CD14-positive monocyte (primary cell): ENCODE data around the gene ARHGDIA. TPM values are rescaled to one million over a fixed set of nuclear protein-coding genes. Genes with fewer than 3 reads are reported as not detected.

ENCODE experiments used
- DNase-seq, 3 donors: peaks; one replicate each; pipeline ENCODE4 v3.0.0-alpha.2; 2011 to 2022
- H2AFZ ChIP-seq: 2 replicates; pipeline ENCODE4 v1.6.0; 2012; ENCODE audit warnings: mild to moderate bottlenecking, low read depth, low read length, inconsistent platforms; ENCODE audit not compliant: insufficient read depth, poor library complexity, severe bottlenecking
- H3K27ac ChIP-seq, 2 donors: 1 replicate in 1 of 2; 2 replicates in 1 of 2; pipeline ENCODE4 v1.5.1; 2012 to 2013; ENCODE audit warnings: low read length in 2 of 2, control low read depth in 1 of 2, inconsistent platforms in 1 of 2, low read depth in 1 of 2, mild to moderate bottlenecking in 1 of 2
- H3K27me3 ChIP-seq, 2 donors: one replicate each; pipeline versions ENCODE4 v1.6.0 to v1.6.1; 2011 to 2013; ENCODE audit warnings: low read length in 2 of 2; ENCODE audit not compliant: control insufficient read depth in 2 of 2, insufficient read depth in 2 of 2
- H3K36me3 ChIP-seq, 2 donors: replicated peaks in 1 of 2; 1 replicate in 1 of 2; 2 replicates in 1 of 2; pipeline versions ENCODE4 v1.5.1 to v1.6.1; 2012 to 2013; ENCODE audit warnings: low read length in 2 of 2, control low read depth in 1 of 2, inconsistent platforms in 1 of 2, mild to moderate bottlenecking in 1 of 2; ENCODE audit not compliant: insufficient read depth in 2 of 2, control insufficient read depth in 1 of 2
- H3K4me1 ChIP-seq, 2 donors: 1 replicate in 1 of 2; 2 replicates in 1 of 2; pipeline versions ENCODE4 v1.5.1 to v1.6.1; 2012 to 2013; ENCODE audit warnings: low read length in 2 of 2, control low read depth in 1 of 2, inconsistent platforms in 1 of 2, mild to moderate bottlenecking in 1 of 2, moderate library complexity in 1 of 2; ENCODE audit not compliant: insufficient read depth in 2 of 2, control insufficient read depth in 1 of 2
- H3K4me2 ChIP-seq: replicated peaks from 2 replicates; pipeline ENCODE3; 2012; ENCODE audit warnings: low read length, moderate library complexity, mild to moderate bottlenecking; ENCODE audit not compliant: poor library complexity, severe bottlenecking; ENCODE audit errors: extremely low read depth
- H3K4me3 ChIP-seq, 3 experiments: fragments of 200-600 bp in 1 of 3; sonication (generic) in 1 of 3; replicated peaks in 1 of 3; 1 replicate in 2 of 3; 2 replicates in 1 of 3; pipeline ENCODE4 v1.5.1; 2011 to 2013; ENCODE audit warnings: low read length in 3 of 3, mild to moderate bottlenecking in 3 of 3, control low read depth in 2 of 3, low read depth in 2 of 3, inconsistent platforms in 1 of 3, moderate library complexity in 1 of 3
- H3K79me2 ChIP-seq: 2 replicates; pipeline ENCODE4 v1.6.0; 2012; ENCODE audit warnings: mild to moderate bottlenecking, control low read depth, inconsistent platforms, low read length, moderate library complexity; ENCODE audit not compliant: insufficient read depth
- H3K9ac ChIP-seq: 2 replicates; pipeline ENCODE4 v1.6.0; 2017; ENCODE audit warnings: low read length, mild to moderate bottlenecking; ENCODE audit not compliant: insufficient read depth, poor library complexity, severe bottlenecking
- H3K9me3 ChIP-seq, 2 donors: replicated peaks in 1 of 2; 1 replicate in 1 of 2; 2 replicates in 1 of 2; pipeline versions ENCODE4 v1.5.1 to v1.6.1; 2012 to 2013; ENCODE audit warnings: low read length in 2 of 2, control low read depth in 1 of 2; ENCODE audit not compliant: control insufficient read depth in 1 of 2, insufficient read depth in 1 of 2
- H4K20me1 ChIP-seq: 2 replicates; pipeline ENCODE4 v1.6.0; 2012; ENCODE audit warnings: mild to moderate bottlenecking, low read length, control low read depth, moderate library complexity; ENCODE audit not compliant: insufficient read depth
- H3K27ac Mint-ChIP-seq, 7 donors: one replicate each; pipeline ENCODE4 v1.8.0; 2020; ENCODE audit warnings: mild to moderate bottlenecking in 7 of 7, mixed read lengths in 7 of 7, moderate library complexity in 6 of 7, inconsistent platforms in 2 of 7
- H3K27me3 Mint-ChIP-seq, 3 donors: one replicate each; pipeline ENCODE4 v1.8.0; 2021 to 2022; ENCODE audit warnings: low read depth in 3 of 3, mild to moderate bottlenecking in 3 of 3, mixed read lengths in 3 of 3, moderate library complexity in 3 of 3, inconsistent platforms in 1 of 3
- H3K36me3 Mint-ChIP-seq, 2 donors: one replicate each; pipeline ENCODE4 v1.8.0; 2020; ENCODE audit warnings: mixed read lengths in 2 of 2, inconsistent platforms in 1 of 2, mild to moderate bottlenecking in 1 of 2
- H3K4me1 Mint-ChIP-seq: one replicate; pipeline ENCODE4 v1.8.0; 2020; ENCODE audit warnings: mild to moderate bottlenecking, mixed read lengths
- H3K4me3 Mint-ChIP-seq, 2 donors: one replicate each; pipeline ENCODE4 v1.8.0; 2020; ENCODE audit warnings: mild to moderate bottlenecking in 2 of 2, mixed read lengths in 2 of 2, moderate library complexity in 1 of 2
- H3K9me3 Mint-ChIP-seq, 7 donors: one replicate each; pipeline ENCODE4 v1.8.0; 2020 to 2022; ENCODE audit warnings: mixed read lengths in 7 of 7, mild to moderate bottlenecking in 6 of 7, moderate library complexity in 6 of 7, inconsistent platforms in 2 of 7
- CTCF ChIP-seq: fragments of 200-600 bp; IDR thresholded peaks from one replicate; pipeline ENCODE4 v1.8.0; 2022; ENCODE audit warnings: antibody characterized with exemption, mild to moderate bottlenecking
- WGBS: methylation state at CpG from one replicate; pipeline ENCODE4 v1.1.5; 2013; ENCODE audit warnings: missing lambda C conversion rate; ENCODE audit not compliant: insufficient coverage; 5-methylcytosine and 5-hydroxymethylcytosine counted together
- intact Hi-C, 2 donors: fragments of 100-400 bp; cut with micrococcal nuclease; formaldehyde crosslinking; loops; one replicate each; pipeline versions ENCODE4 v1.15.0 to v1.15.1; 2023
- polyA plus RNA-seq, 3 donors: library from polyadenylated mRNA; depleted of rRNA in 1 of 3; unstranded in 2 of 3; stranded (reverse) in 1 of 3; fragments of 300-500 nt in 2 of 3; fragments of >200 nt in 1 of 3; fragmentation: Illumina TruSeq in 2 of 3; gene quantifications; 1 replicate in 2 of 3; 2 replicates in 1 of 3; pipeline ENCODE4 v1.2.3, GENCODE V29; 2012 to 2021

The ARHGDIA gene
- polyA plus RNA-seq, 3 donors, result 86.3 to 477 (median 97.2) TPM

GRCh38 chr17:81837641-81838040, 33.5 kb downstream of the ARHGDIA start:
- intact Hi-C loops, result loop anchor here in 1 of 2 donors (2.0 kb wide), 1 partner anchor 21 kb away; no protein-coding TSS in a partner anchor
- Histone ChIP-seq H3K9me3 (no peaks in the 10 kb centered on the region), H3K4me2 (peak overlapping the region; percentile 68), H3K4me3 (peak overlapping the region in 1 of 3 experiments; percentile 57), H3K27ac (peak overlapping the region; percentile 88 to 93), H3K36me3 (peaks cover 2 to 3% of the 10 kb centered on the region in 2 donors), H4K20me1 (no peaks in the 10 kb centered on the region), H3K9ac (peak overlapping the region; percentile 70), H3K79me2 (peaks cover 36% of the 10 kb centered on the region), H3K4me1 (peaks cover 60 to 71% of the 10 kb centered on the region in 2 donors), H2AFZ (no peak overlapping the region), H3K27me3 (no peaks in the 10 kb centered on the region)
- Mint-ChIP-seq H3K4me3 (peak overlapping the region; percentile 62 to 74), H3K9me3 (peaks cover 0 to 2% (median 0%) of the 10 kb centered on the region in 7 donors), H3K4me1 (peaks cover 58% of the 10 kb centered on the region), H3K36me3 (peaks cover 2 to 9% of the 10 kb centered on the region in 2 donors), H3K27ac (peak overlapping the region; percentile 86 to 99 (median 97)), H3K27me3 (peaks cover 0 to 3% (median 0%) of the 10 kb centered on the region in 3 donors)
- no peak for TF ChIP-seq CTCF
- WGBS, result 2% methylated on average over 8 of the region's 9 CpGs
- DNase-seq, result peak; percentile 93 to 98 (median 94)

DNA sequence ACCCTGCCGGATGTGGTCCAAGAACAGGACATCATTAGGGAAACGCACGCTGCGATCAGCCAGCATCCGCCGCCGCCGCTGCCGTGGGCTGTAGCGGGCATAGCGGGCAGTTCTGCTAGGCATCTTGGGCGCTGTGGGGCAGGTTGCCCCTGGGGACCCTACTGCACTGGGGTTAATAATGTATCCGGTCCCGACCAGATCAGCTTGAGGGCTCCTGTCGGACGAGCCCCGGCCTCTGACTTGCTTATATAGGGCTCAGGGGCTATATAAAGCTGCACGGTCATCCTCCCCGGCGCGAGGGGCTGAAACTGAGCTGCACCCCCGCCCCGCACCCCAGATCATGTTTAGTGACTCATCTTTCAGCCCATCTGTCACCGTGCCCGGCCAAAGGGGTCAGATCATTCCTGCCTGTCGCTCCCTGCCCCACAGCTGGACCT, 36.3 kb downstream of the ARHGDIA start, which contains the start of gene PPP1R27:
Gene PPP1R27 (minus strand): TSS at position 220 of the 437 bp plus-strand sequence. CDS start 97 bp downstream, at position 123.
- TF ChIP-seq CTCF, result no peak
- Histone ChIP-seq H3K27ac (peak within 1 kb of the TSS; percentile 85 to 96), H3K4me1 (peaks cover 65 to 75% of the 10 kb centered on the region in 2 donors), H2AFZ (peak within 1 kb of the TSS; percentile 44), H3K9me3 (no peaks in the 10 kb centered on the region), H3K36me3 (no peaks in the 10 kb centered on the region), H3K4me2 (peak within 1 kb of the TSS; percentile 74), H3K4me3 (peak within 1 kb of the TSS in 2 of 3 experiments; percentile 52 to 72), H4K20me1 (no peaks in the 10 kb centered on the region), H3K9ac (peak within 1 kb of the TSS; percentile 83), H3K79me2 (peaks cover 61% of the 10 kb centered on the region), H3K27me3 (no peaks in the 10 kb centered on the region)
- Mint-ChIP-seq H3K4me1 (peaks cover 58% of the 10 kb centered on the region), H3K4me3 (peak within 1 kb of the TSS; percentile 69 to 86), H3K27me3 (peaks cover 0 to 1% (median 0%) of the 10 kb centered on the region in 3 donors), H3K36me3 (no peaks in the 10 kb centered on the region), H3K9me3 (peaks cover 0 to 2% (median 0%) of the 10 kb centered on the region in 7 donors), H3K27ac (peak within 1 kb of the TSS; percentile 84 to 98 (median 94))
- no peak for DNase-seq
- intact Hi-C loops, result loop anchor here in 1 of 2 donors (5.0 kb wide), 1 partner anchor 37 kb away; the partner anchor contains the start of gene ARHGDIA
- 80% methylated on average over 24 of the region's 26 CpGs for WGBS
